ENCODE measurements around the gene SLCO2B1.

DNA sequence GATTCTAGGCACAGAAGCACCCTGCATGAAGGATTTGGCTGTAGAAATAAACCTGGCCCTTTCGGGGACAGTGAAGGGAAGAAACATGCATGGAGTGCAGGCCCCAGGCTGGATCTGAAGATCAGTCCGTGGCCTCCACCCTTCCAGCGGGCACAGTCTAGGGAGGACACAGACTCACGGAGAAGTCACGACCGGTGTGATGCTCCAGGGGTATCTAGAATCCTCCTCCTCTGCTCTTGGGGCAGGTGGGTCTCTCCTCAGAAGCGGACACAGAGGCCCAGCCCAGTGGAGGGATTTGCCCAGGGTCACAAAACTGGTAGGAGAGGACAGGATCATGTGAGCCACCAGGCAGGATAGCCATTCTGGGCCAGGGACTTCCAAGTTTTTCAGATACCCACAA is 22.4 kb downstream of the SLCO2B1 start:
- TF ChIP-seq, protein P1, sequence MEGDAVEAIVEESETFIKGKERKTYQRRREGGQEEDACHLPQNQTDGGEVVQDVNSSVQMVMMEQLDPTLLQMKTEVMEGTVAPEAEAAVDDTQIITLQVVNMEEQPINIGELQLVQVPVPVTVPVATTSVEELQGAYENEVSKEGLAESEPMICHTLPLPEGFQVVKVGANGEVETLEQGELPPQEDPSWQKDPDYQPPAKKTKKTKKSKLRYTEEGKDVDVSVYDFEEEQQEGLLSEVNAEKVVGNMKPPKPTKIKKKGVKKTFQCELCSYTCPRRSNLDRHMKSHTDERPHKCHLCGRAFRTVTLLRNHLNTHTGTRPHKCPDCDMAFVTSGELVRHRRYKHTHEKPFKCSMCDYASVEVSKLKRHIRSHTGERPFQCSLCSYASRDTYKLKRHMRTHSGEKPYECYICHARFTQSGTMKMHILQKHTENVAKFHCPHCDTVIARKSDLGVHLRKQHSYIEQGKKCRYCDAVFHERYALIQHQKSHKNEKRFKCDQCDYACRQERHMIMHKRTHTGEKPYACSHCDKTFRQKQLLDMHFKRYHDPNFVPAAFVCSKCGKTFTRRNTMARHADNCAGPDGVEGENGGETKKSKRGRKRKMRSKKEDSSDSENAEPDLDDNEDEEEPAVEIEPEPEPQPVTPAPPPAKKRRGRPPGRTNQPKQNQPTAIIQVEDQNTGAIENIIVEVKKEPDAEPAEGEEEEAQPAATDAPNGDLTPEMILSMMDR (IDR thresholded peaks at IDR 0.05; ENCODE audit: borderline replicate concordance, extremely low read depth, low read length, poor library complexity, severe bottlenecking): no peak
- TF ChIP-seq EZH2 (IDR thresholded peaks at IDR 0.05; ENCODE audit: borderline replicate concordance, low read depth, low read length, severe bottlenecking): no peak
